Activated CD8-positive, alpha-beta memory T cell treated with anti-CD3 and anti-CD28 coated beads for 36 hours (primary cell): ENCODE measurements around the gene PDE10A. TPM values are rescaled to one million over a fixed set of nuclear protein-coding genes. Genes with fewer than 3 reads are reported as not detected.

Source experiments
- CTCF ChIA-PET: fragments of 350-600 bp; sonication (Branson Sonifier 250); formaldehyde crosslinking; loops from one replicate; lab custom pipeline; 2021; ENCODE audit warnings: antibody characterized with exemption; lab: Charles Lee
- POLR2A ChIA-PET: fragments of 350-600 bp; sonication (Branson Sonifier 250); formaldehyde crosslinking; loops from one replicate; lab custom pipeline; 2021; ENCODE audit warnings: antibody characterized with exemption; lab: Charles Lee
- total RNA-seq, 2 experiments: library from RNA; stranded (reverse); gene quantifications; one replicate each; pipeline ENCODE4 v1.2.3, GENCODE V29; 2021

Gene PDE10A
- total RNA-seq, result not detected

- POLR2A ChIA-PET, result no interaction called here
- CTCF ChIA-PET, result no interaction called here
Measured at GRCh38 chr6:165662749-165663376, at the start of gene PDE10A. Gene PDE10A, minus strand, starts transcription at chr6:165663241. Its CDS starts 430 bp downstream, at chr6:165662811.

GRCh38 chr6:165708985-165709576, 46.0 kb upstream of the PDE10A start:
- ChIA-PET POLR2A (no interaction called here), CTCF (no interaction called here)

- ChIA-PET POLR2A (no interaction called here), CTCF (no interaction called here)
Measured at GRCh38 chr6:165707067-165707853, 44.2 kb upstream of the PDE10A start.

GRCh38 chr6:165705941-165706340, 42.9 kb upstream of the PDE10A start:
- ChIA-PET CTCF (no interaction called here), POLR2A (no interaction called here)

DNA sequence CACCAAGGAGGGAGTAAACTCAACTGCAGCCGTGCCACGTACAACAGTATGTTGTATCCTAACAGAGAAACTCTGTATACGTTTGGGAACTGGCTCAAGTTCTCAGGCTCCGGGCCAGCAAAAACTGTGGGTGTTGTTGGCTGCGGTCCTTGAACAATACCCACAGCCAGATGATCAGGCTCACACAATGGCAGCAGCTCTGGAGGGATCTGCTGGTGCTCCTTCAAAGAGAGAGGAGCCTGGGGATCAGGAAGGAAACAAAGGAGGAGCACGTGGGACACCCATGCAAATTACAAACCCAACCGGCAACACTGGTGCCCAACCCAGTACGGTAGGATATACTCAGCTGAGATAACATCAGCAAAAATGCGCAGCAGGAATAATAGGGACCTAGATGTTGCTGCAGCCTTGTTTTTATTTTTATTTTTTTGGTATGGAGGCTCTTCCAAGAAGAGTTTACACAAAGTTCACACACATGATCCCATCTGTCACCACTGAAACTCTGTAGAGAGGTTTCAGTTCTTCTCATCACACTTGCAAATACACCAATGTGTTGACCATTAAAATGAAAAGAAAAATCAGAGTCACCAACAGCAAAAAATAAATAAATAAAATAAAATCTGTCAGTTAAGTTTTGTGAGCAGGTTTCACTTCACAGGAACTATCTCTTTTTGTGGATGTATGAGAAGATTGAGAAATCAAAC, 41.2 kb upstream of the PDE10A start:
- ChIA-PET CTCF (no interaction called here), POLR2A (no interaction called here)

DNA sequence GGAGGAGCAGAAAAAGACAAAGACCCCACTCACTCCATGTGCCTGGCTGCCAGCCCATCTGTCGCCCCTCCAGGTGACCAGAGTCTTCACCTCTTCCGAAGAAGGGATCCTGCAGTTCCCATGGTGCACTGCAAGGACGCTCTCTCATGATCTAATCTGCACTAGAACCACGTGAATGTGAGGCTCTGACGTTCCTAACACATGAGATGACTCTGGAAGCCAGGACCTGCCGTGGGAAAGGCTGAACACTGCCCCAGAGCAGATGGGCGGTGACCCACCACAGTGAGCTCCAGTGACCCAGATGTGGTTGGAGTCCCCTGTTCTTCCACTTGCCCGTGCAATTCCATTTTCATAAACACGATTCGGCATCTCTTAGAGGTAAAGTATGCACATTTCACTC, 39.6 kb upstream of the PDE10A start:
- CTCF ChIA-PET, result no interaction called here
- POLR2A ChIA-PET, result no interaction called here

- CTCF ChIA-PET, result no interaction called here
Measured at GRCh38 chr6:165701564-165702354, 38.7 kb upstream of the PDE10A start.

GRCh38 chr6:165701005-165701404, 38.0 kb upstream of the PDE10A start:
- POLR2A ChIA-PET, result no interaction called here
- CTCF ChIA-PET, result no interaction called here

More at GRCh38 chr6:165701564-165702354, 38.7 kb upstream of the PDE10A start:
- POLR2A ChIA-PET, result no interaction called here

GRCh38 chr6:165698868-165699267, 35.8 kb upstream of the PDE10A start:
- ChIA-PET POLR2A (no interaction called here), CTCF (no interaction called here)

- ChIA-PET CTCF (no interaction called here), POLR2A (no interaction called here)
Measured at GRCh38 chr6:165697171-165697570, 34.1 kb upstream of the PDE10A start.

DNA sequence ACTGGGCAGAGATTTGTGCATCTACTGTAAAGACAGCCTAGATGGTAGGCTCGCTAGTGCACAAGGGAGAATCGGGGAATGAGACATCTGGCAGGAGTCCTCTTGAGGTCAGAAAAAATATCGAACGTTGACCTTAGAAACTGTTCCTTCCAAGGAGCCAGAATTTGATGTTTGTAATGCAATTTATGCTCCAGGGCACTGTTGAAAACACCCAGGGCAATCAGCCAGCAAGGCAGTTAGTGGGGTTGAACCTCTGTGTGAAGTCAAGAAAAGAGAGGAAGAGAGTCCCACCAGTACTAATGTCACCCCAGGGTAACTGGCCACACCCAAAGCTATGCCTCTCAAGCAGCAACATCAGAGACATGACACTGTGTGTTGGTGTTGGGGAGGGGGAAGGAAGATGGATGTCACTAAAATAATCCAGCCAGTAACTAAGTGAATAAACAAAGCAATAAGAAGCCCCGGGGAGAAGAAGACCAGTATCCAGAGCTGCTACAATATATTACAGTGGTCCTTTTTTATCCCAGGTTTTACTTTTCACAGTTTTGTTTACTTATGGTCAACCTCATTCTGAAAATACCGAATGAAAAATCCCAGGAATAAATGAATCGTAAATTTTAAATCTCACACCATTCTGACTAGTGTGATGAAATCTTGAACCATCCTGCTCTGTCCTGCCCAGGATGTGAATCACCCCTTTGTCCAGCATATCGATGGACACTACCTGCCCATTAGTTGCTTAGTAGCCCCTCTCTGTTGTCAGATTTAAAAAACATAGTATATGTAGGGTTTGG, 32.9 kb upstream of the PDE10A start:
- CTCF ChIA-PET, result no interaction called here
- POLR2A ChIA-PET, result no interaction called here

DNA sequence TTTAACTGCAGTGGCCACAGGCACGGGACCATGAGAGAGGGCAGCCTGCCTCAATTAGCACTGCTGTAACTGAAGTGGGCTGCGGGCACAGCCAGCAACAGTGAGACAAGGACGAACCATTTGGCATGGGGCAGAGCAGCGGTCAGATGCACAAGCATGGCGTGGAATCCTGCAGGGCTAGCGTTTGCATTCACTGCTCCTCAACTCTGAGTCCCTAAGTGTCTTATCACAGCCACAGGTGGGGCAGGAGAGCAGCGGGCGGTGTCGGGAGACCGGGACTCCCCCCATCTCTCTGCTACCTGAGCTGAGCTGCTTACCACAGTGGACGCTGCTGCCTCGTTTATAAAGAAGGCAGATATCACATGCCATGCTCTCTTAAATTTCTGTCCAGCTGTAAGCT, 31.3 kb upstream of the PDE10A start:
- POLR2A ChIA-PET, result no interaction called here
- CTCF ChIA-PET, result no interaction called here

- ChIA-PET CTCF (no interaction called here), POLR2A (no interaction called here)
Measured at GRCh38 chr6:165692106-165692653, 29.1 kb upstream of the PDE10A start.

- CTCF ChIA-PET, result no interaction called here
- POLR2A ChIA-PET, result no interaction called here
Measured at GRCh38 chr6:165689699-165690098, 26.7 kb upstream of the PDE10A start.

GRCh38 chr6:165686596-165687365, 23.7 kb upstream of the PDE10A start:
- CTCF ChIA-PET, result no interaction called here
- POLR2A ChIA-PET, result no interaction called here

DNA sequence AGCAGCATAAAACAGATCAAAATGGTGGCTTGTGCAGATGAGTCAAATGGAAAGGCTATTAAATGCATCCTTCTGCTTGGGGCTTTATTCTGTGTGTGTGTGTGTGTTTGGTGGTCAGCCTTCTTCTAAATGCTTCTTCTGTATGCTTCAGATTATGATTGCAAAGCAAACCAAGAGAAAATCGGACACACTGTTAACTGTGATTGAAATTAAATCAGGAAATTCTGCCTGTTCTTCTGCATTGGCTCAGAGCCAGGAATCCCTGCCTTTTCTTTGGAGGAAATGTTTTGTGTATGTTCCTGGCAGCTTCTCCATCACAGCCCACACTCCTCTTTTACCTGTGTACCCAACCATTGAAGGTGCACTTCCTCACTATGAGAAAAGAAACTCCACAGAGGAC, 22.3 kb upstream of the PDE10A start:
- CTCF ChIA-PET, result no interaction called here

GRCh38 chr6:165684333-165684732, 21.3 kb upstream of the PDE10A start:
- CTCF ChIA-PET, result no interaction called here

More for the DNA sequence above, 22.3 kb upstream of the PDE10A start:
- POLR2A ChIA-PET, result no interaction called here

DNA sequence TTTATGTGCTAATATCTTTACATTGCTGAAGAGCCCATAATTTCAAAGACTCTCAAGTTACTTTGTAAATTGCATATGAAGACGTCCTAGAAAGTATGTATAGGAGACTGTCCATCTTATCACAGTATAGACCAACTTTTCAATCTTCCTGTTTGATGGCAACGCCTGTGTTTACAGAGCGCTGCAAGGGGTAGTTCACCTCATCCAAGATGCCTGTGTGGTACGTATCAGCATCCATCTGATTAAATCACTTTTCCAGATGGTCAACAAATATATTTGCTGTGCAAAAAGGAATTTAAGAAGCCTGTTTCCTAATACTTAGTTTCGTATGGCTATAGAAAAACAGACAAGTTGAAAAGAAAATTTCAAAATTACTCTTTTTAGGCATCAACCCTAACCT, 17.9 kb upstream of the PDE10A start:
- ChIA-PET CTCF (no interaction called here), POLR2A (no interaction called here)

More at GRCh38 chr6:165684333-165684732, 21.3 kb upstream of the PDE10A start:
- POLR2A ChIA-PET, result no interaction called here
